GM04504 (cell line): ENCODE data around the gene MAP4K2.

Experiments
- DNase-seq: peaks from one replicate; pipeline ENCODE4 v3.0.0-alpha.2; 2012; ENCODE audit warnings: low read depth

The MAP4K2 gene

DNA sequence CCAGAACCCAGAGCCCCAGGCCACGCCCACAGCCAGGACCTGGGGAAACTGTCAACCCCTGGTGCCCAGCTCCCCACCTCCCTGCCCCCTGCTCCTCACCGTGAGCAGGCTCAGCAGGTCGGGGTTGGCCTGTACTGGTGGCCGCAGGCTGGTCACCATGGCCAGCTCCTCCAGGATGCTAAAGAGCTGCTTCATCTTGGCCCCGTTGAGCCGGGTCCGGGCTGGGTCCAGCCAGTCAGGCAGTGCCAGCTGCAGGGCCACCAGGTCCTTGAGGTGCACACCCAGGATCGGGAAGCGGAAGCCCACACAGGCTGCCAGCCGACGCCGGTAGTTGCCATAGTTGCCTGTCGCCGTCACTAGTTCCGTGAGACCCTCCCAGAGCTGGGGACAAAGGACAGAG is 66.4 kb downstream of the MAP4K2 start:
- no peak for DNase-seq

DNA sequence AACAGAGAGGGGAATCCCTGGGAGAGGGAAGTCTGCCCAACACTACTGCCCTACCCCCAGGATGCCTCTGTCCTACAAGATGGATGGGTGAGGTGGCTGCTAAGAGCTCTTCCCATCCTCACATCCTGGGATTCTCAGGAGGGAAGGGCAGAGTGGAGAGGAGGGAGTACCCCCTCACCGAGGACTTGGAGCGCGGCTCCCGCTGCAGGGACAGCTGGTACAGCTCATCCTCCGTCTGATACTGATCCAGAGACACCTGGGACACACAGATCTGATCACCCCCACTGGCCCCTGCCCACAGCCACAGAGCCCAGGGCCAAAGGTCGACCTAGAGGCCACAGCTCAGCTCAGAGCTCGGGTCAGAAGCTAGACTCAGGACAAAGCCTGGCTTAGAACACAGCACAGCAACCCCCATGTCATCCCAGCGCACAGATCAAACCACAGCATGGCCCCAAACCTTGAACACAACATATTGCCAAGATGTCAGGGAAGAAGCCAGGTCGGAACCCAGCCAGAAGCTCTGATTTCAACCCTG is 67.2 kb downstream of the MAP4K2 start:
- no peak for DNase-seq
